GM12878 (cell line): ENCODE measurements around the gene C1orf198.

Experiments
- EZH2 ChIP-seq: IDR thresholded peaks from 2 replicates; pipeline ENCODE4 v1.6.1; 2012; ENCODE audit warnings: low read depth, mild to moderate bottlenecking, control low read depth, inconsistent platforms, low read length, borderline replicate concordance; ENCODE audit not compliant: control insufficient read depth
- SIN3A ChIP-seq: IDR thresholded peaks from 2 replicates; pipeline ENCODE4 v1.6.1; 2012; ENCODE audit warnings: low read depth, low read length, improper control_type of control experiment
- TF ChIP-seq, protein P1 (sequence below): IDR thresholded peaks from 2 replicates; pipeline ENCODE4 v1.6.1; 2012; ENCODE audit warnings: low read depth, low read length, improper control_type of control experiment
- TF ChIP-seq, protein P2 (sequence below): IDR thresholded peaks from 2 replicates; pipeline ENCODE4 v1.6.1; 2011; ENCODE audit warnings: low read depth, low read length, improper control_type of control experiment, borderline replicate concordance
- TF ChIP-seq, protein P3 (sequence below): fragments of 450-650 bp; conservative IDR thresholded peaks from 2 replicates; pipeline ENCODE4 v1.6.1; 2017; ENCODE audit warnings: mild to moderate bottlenecking, moderate library complexity

DNA sequence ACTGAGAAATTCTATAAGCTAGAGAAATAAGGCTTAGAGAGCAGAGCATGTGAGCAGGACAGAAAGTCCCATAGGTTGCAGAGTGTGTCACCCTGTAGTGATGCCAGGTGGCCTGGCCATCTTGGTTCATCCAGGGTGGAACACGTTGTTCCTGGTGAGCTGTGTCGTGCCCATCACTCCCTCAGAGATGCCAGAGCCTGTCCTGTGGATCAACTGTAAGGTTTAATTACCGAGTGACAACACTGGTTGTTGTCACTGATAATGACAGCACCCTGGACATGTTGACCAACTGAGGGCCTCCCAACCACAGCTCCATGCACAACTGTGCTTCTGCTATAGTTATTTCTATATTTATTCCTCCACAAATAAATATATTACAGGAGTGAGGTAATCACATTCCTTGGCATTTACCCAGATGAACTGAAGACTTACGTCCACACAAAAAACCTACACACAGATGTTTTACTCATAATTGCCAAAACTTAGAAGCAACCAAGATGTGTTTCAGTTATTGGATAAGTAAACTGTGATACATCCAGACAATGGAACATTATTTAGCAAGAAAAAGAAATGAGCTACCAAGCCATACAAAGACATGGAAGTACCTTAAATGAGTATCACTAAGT lies 6.2 kb downstream of the C1orf198 start:
- TF ChIP-seq SIN3A (no peak), EZH2 (no peak)
- TF ChIP-seq, protein P1, sequence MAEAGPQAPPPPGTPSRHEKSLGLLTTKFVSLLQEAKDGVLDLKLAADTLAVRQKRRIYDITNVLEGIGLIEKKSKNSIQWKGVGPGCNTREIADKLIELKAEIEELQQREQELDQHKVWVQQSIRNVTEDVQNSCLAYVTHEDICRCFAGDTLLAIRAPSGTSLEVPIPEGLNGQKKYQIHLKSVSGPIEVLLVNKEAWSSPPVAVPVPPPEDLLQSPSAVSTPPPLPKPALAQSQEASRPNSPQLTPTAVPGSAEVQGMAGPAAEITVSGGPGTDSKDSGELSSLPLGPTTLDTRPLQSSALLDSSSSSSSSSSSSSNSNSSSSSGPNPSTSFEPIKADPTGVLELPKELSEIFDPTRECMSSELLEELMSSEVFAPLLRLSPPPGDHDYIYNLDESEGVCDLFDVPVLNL, result no peak
- TF ChIP-seq, protein P2, sequence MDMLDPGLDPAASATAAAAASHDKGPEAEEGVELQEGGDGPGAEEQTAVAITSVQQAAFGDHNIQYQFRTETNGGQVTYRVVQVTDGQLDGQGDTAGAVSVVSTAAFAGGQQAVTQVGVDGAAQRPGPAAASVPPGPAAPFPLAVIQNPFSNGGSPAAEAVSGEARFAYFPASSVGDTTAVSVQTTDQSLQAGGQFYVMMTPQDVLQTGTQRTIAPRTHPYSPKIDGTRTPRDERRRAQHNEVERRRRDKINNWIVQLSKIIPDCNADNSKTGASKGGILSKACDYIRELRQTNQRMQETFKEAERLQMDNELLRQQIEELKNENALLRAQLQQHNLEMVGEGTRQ, result no peak
- TF ChIP-seq, protein P3, sequence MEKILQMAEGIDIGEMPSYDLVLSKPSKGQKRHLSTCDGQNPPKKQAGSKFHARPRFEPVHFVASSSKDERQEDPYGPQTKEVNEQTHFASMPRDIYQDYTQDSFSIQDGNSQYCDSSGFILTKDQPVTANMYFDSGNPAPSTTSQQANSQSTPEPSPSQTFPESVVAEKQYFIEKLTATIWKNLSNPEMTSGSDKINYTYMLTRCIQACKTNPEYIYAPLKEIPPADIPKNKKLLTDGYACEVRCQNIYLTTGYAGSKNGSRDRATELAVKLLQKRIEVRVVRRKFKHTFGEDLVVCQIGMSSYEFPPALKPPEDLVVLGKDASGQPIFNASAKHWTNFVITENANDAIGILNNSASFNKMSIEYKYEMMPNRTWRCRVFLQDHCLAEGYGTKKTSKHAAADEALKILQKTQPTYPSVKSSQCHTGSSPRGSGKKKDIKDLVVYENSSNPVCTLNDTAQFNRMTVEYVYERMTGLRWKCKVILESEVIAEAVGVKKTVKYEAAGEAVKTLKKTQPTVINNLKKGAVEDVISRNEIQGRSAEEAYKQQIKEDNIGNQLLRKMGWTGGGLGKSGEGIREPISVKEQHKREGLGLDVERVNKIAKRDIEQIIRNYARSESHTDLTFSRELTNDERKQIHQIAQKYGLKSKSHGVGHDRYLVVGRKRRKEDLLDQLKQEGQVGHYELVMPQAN, result no peak
